Raji (cell line): ENCODE measurements around the gene PERCC1.

Experiments
- POLR2A ChIP-seq: IDR thresholded peaks from 2 replicates; pipeline ENCODE4 v1.6.1; 2011; ENCODE audit warnings: low read depth, low read length, control low read depth; ENCODE audit not compliant: insufficient read depth

Gene PERCC1

GRCh38 chr16:1450218-1450617 lies 19.3 kb downstream of the PERCC1 start:
- TF ChIP-seq POLR2A, result no peak

- no peak for TF ChIP-seq POLR2A
Observed at GRCh38 chr16:1450841-1451240, 20.0 kb downstream of the PERCC1 start.

- TF ChIP-seq POLR2A, result no peak
Observed at GRCh38 chr16:1451702-1452392, 21.0 kb downstream of the PERCC1 start.

- no peak for TF ChIP-seq POLR2A
Observed at GRCh38 chr16:1452530-1452929, 21.7 kb downstream of the PERCC1 start.

- TF ChIP-seq POLR2A, result no peak
Observed at GRCh38 chr16:1453316-1453715, 22.4 kb downstream of the PERCC1 start.

- TF ChIP-seq POLR2A, result no peak
Observed at GRCh38 chr16:1454561-1454960, 23.7 kb downstream of the PERCC1 start.

- TF ChIP-seq POLR2A, result no peak
Observed at GRCh38 chr16:1455190-1456171, 24.6 kb downstream of the PERCC1 start.

- TF ChIP-seq POLR2A, result no peak
Observed at GRCh38 chr16:1456951-1457350, 26.1 kb downstream of the PERCC1 start.

- TF ChIP-seq POLR2A, result no peak
Observed at GRCh38 chr16:1457489-1458245, 26.8 kb downstream of the PERCC1 start.

- TF ChIP-seq POLR2A, result no peak
Observed at GRCh38 chr16:1458336-1458976, 27.6 kb downstream of the PERCC1 start.

GRCh38 chr16:1458977-1459341 lies 28.1 kb downstream of the PERCC1 start:
- no peak for TF ChIP-seq POLR2A

- TF ChIP-seq POLR2A, result no peak
Observed at GRCh38 chr16:1459967-1460366, 29.1 kb downstream of the PERCC1 start.

- no peak for TF ChIP-seq POLR2A
Observed at GRCh38 chr16:1460602-1461138, 29.8 kb downstream of the PERCC1 start.

- TF ChIP-seq POLR2A, result no peak
Observed at GRCh38 chr16:1461146-1461545, 30.3 kb downstream of the PERCC1 start.
